GM19035 (cell line): ENCODE data around the gene LIN52.

Experiments used
- ATAC-seq: cut with Tn5 transposase; IDR thresholded peaks from one replicate; pipeline ENCODE4 v1.9.1; 2021; ENCODE audit not compliant: unreplicated experiment

LIN52 gene

DNA sequence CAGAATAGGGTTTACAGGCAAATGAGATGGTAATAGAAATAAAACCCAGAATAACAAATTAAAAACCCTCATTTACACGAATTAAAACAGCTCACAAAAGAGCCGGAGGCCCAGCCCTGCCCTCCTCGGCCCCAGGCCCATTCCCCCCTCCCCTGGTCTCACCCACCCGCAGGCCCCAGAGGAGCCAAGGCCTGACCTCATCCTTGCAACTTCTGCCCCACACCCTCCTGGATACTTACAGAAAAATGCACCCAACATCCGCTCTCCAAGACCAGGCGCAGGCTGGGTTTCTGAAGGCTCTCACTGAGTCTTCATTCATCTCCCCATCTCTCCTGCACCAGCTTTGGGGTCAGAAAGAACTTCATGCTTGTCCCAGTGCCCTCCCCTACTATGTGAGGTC lies 138.3 kb downstream of the LIN52 start:
- ATAC-seq: no peak

DNA sequence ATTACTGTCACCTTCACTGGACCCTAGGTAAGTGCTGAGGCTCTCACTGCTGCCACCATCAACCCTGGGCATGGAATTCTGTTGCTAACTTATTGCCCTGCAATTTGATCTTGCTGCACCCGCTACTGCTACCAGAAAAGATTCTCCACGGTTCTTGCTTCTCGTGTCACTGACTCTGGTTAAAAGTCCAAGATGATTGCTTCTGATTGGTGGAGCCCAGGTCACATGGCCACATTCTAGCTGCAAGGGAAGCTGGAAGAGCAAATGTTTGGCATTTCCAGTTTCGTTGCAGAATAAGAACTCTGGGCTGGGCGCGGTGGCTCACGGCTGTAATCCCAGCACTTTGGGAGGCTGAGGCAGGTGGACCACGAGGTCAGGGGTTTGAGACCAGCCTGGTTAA lies 147.0 kb downstream of the LIN52 start:
- ATAC-seq: no peak

DNA sequence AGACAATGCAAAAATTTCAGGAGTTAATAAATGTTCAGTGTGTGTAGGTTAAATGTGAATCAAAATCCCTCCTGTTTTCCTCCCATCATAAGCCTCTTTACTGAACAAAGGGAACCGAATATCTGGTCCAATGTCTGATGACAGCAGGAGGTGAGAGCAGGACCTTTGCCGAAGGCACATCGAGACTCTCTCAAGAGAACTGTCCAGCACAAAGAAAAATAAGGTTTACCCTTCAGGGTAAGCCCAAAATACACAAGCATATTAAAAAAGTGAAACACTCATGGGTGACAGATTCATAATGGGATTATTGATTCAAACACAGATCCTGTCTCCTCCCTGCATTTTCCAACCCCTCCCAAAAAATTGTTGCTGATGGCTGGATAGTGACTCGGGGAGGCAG lies 150.3 kb downstream of the LIN52 start:
- ATAC-seq: no peak

DNA sequence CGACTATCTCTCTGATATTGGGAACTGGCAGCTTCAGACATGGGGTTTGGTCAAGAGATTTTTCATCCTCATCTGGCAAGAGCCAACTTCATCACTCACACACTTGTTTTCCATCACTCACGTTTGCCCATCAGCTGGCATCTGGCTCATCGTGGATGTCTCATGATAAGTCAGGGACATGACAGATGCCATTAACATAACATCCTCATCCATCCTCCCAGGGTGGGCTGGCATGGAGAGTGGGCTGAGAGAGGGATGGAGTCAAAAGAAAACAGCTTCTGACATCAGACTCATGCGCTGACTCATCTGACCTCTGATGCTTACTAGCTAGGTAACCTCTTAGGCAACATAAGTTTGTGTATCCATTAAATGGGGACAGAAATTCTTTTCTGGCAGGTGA lies 152.7 kb downstream of the LIN52 start:
- no peak for ATAC-seq

DNA sequence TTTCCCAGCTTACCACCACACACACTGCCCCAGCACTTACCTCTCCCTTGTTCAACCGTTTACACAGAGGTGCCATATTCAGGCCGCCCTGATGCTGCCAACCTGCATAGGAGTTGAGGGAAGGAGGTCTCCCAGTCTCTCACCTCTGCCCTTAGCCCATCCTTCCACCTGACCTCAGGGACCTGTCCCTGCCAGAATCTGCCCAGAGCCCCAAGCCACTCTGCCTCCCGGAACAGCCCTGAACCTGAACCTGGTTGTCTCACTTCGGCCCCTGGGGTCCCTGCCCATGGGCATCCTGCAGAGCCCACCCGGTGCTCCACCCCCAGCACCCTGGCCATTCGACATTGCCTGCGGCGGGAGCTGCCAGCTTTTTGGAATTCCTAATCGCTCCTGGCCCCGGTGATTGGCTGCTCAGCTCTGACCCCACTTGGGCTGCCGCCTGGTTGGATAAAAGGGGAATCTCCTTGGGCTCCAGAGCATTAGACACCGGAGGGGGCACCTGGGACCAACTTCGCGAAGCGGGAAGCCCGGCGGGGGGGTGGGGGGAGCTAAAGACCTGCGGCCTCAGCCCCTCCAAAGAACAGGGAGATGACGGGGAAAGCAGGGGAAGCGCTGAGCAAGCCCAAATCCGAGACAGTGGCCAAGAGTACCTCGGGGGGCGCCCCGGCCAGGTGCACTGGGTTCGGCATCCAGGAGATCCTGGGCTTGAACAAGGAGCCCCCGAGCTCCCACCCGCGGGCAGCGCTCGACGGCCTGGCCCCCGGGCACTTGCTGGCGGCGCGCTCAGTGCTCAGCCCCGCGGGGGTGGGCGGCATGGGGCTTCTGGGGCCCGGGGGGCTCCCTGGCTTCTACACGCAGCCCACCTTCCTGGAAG lies 154.5 kb downstream of the LIN52 start, which contains the start of gene VSX2:
TSS of gene VSX2 (plus strand) at position 476 of the 874 bp plus-strand sequence. CDS start at position 589, 113 bp downstream.
- ATAC-seq: no peak

DNA sequence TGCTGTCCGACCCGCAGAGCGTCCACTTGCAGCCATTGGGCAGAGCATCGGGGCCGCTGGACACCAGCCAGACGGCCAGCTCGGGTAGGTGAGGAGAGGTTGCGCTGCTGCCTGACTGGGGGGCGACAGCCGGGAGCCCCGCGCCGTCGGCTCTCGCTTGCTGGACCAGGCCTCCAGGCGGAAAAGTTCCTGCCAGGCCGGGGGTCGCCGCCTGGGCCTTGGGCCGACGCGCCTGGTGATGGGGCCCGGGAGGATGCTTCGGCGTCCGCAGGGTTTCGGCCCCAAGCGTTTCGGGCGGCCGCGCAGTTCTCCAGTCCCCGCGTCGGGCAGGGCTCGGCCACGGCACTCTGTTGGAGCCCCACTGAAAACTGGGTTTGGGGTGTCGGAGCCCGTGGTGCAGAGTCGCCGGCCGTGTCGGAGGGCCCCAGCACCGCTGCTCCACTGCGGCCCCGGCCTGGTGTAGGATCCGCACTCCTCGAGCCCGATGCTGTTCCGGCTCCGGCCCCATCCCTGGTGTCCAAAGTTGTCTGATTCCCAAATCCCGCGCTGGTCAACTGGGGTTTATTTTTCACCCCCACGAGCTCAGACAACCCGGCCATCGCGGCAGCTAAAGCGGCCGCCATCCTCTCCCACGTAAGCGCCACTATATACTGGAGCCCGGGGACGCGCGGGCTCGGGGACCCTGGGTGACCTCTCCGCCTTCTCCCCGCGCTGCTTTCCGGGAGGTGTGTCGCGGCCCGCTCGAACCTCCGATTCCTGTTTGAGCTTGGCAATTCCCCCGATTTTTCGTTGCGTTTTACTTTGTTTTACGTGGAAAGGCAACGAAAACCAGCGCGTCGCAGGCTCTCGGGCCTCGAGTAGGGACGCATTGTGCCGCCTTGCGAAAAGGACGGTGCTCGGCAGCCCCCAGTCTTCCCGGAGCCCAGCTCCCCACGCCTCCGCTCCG lies 155.4 kb downstream of the LIN52 start:
- no peak for ATAC-seq

DNA sequence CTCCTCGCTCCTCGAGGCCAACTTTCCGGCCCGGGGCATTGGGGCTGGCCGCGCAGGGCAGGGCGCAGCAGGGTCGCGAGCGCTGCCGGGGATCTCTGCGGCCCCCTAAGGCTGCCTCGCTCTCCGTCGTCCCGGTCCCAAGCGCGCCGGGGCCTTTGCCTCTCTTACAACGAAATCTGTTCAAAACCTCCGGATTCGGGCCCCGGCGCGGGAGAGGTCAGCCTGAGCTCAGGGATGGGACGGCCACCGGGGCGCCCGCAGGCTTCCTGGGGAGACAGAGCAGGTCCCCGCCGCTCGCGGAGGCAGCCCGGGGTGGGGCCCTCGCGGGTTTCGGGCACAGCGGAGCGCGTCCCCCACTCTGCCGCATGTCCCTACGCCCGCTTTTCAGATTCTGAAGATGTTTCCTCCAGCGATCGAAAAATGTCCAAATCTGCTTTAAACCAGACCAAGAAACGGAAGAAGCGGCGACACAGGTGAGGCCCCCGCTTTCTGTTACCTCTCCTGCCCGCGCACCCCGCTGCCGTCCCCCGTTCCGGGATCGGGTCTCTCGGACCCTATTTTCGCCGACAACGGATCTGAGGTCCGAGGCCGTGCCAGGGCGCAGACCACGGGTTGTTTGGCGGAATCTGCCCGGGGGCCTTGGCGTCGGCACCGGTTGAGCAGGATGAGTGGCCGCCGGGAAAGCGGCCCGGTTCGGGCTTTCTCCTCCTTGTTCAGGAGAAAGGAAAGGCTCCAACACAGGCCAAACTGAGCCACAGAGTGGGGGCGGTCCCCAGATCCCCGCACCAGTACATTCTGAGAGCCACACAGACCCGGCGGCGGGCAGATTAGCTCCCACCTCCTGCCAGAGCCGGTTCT lies 156.3 kb downstream of the LIN52 start:
- ATAC-seq: no peak

DNA sequence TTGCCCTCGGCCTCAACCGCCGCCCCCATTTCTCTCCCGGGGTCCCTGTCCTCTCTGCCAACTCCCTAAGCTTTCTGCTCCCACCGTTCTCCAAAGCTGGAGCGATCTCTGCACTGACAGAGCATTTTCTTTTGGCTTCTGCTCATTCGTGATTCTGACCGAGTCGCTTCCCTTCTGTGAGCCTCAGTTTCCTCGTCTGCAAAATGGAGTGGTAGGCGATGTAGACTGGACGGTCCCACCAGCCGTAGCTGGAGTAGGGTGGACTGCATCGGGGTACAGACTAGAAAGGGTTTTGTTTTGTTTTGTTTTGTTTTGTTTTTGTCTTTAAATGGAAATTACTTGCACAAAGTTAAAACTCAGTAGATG lies 156.9 kb downstream of the LIN52 start:
- ATAC-seq: no peak

DNA sequence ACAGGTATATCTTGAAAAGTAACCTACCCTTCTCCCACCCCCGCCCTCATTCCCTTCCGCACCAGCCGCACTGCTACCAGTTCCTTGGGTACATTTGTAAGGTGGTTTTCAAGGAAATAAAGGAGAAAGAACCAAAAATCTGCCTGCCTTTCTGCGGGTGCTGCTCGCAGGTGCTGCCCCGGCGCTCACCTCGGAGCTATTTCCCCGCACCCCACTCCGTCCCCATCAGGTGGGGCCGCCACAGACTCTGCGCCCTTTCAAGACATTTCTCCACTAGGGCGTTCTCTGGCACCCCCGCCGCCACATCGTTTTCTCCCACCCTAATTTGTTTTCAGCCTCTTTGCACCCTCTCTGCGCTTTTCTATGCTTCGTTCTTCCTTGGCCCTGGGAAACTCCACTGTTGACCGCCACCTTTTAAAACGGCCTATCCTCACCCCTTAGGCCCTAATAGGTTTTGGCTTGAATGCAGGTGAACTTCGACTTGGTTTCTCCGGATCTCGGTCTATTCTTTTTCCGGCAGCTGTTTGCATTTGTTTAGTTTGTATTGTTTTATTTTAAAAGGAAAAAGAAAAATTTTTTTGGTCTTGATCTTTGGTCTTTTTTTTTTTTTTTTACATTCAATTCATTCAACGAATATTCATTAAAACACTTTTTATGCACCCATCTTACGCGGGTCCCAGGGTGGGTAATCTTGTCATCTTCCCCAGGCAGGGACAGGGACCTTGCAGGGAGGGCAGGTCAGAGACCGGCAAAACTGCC lies 157.4 kb downstream of the LIN52 start:
- no peak for ATAC-seq

DNA sequence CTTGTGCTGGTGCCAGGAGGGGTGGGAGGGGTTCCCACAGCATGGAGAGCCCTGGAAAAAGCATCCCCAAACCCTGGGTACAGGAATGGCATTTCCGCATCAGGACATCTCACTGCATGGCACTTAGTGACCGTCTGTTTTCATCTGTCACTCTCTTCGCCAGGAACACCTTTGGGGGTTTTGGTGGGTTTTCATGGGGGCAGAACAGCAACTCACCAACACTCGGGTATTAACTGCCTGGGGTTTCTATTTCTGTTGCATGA lies 158.0 kb downstream of the LIN52 start:
- no peak for ATAC-seq

DNA sequence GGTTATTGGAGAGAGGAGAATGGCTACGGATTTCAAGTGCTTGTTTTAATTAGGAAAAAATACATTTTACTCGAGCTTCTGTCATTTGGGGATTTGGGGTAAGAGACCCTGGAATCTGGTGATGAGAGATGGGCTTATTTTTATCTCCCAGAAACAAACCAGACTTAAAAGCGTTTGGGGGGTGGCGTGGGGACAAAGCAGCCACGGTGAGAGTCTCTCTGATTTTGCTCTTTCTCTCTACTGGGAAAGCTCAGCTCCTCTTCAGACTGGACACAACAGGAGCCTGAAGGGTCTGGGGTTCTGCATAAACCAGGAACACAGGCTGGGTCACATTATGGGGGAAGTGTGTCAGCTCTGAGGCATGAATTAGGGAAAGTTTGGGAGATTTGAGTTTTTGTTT lies 158.3 kb downstream of the LIN52 start:
- ATAC-seq: no peak

DNA sequence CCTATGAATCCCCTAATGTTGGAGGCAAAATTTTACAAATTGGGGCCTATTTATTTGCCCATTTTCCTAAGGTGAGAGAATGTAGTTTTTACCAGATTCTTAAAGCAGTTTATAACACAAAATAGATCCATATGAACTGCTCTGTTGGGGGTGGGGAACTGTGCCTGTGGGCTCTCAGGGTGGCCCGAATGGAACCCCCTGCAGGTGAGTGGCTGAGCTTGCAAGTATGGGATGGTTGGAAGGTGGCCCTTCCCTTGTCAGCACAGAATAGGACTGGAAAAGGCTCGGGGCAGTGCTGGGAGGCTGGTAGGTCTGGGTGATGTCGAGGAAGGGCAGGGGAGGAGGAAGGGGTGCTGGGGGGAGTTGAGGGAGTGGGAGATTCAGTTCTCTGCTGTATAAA lies 159.4 kb downstream of the LIN52 start:
- ATAC-seq: no peak

DNA sequence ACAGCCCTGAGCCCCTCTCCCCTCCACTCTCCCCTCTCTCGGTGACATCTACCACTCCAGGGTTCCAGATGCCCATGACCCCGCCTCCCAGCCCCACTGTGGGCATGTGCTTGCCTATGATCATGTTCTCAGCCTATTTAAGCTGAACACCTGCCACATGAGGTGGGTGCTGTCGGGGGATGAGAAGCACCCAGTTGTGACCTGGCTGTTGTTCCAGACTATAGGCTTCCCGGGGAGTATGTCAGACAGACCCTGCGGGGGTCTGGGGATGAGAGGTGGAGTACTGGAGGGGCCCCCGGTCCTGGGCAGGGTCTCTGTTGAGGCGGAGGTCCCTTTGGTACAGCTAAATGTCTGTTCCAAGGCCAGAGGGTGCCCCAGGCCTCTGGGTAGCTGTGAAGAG lies 160.5 kb downstream of the LIN52 start:
- ATAC-seq: no peak

DNA sequence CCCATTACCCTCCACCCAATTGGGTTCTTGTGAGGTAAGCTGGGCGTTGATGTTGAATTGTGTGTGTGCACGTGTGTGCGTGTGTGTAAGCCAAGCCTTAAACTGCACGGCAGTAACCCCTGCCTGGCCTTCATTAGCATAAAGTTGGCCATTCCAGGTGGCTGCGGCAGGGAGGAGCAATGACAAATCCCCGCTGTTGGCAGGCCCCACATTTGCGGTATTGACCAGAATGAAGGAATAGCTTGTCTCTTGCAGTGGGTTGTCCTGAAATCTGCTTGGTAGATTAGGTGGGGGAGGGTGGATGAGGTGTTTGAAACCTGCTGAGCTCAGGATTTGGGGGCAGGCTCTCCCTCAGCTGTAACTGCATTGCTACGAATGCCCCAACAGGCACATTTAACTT lies 161.8 kb downstream of the LIN52 start:
- no peak for ATAC-seq

DNA sequence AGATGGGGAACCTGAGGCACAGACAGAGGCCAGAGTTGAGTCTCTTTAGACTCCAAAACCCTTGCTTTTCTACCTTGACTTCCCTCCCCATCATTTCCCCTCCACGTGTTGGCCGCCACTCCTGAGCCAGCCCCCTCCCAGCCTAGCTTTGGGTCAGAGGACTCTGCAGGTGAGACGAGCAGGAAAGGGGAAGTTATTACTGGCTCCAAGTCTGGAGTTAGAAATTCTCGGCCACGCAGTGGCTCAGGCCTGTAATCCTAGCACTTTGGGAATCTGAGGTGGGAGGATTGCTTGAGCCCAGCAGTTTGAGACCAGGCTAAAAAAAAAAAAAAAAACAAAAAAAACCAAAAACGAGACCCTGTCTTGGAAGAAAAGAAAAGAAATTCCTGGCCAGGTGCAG lies 163.3 kb downstream of the LIN52 start:
- ATAC-seq: no peak

DNA sequence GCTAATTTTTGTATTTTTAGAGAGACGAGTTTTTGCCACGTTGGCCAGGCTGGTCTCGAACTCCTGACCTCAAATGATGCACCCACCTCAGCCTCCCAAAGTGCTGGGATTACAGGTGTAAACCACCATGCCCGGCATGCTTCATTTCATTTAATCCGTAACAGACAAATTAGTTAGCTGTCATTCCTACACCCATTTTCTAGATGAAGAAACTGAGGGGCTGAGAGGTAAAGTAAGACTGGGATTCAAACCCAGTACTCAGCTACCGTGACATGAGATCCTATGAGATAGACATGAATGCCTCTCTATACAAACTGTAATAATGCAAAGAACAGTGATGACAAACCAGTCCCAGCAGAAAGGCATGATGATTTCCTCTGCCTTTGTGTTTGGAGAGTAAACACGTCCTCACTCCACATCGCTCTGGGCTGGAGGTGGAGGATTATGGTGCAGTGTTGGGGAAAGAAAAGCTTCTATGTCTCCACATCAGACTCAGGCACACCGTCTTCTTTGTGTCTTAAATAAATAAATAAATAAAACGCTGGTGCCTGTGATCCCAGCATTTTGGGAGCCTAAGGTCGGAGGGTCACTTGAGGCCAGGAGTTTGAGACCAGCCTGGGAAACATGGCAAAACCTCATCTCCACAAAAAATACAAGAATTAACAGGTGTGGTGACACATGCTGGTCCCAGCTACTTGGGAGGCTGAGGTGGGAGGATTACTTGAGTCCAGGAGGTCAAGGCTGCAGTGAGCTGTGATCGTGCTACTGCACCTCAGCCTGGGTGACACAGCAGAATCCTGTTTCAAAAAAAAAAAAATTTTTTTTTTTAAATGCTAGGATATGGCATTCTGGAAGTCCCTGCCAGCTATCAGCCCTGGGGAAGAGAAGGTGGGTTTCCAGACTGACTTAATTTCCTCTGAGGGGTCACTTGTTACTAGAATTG lies 164.9 kb downstream of the LIN52 start:
- ATAC-seq: no peak
